NB4 (cell line): ENCODE data around the gene ADO.

Source experiments
- CTCF ChIP-seq: IDR thresholded peaks from one replicate; pipeline ENCODE4 v1.5.1; 2012; ENCODE audit warnings: low read depth, low read length
- POLR2A ChIP-seq: IDR thresholded peaks from 2 replicates; pipeline ENCODE4 v1.6.1; 2011; ENCODE audit warnings: mild to moderate bottlenecking; ENCODE audit not compliant: insufficient read length; ENCODE audit errors: extremely low read depth

GRCh38 chr10:62796896-62797295 is 7.6 kb upstream of the ADO start:
- TF ChIP-seq POLR2A (no peak), CTCF (no peak)
